ENCODE data around the gene ROBO1.

ROBO1 gene

GRCh38 chr3:79664455-79664854, 103.3 kb downstream of the ROBO1 start:
- no peak for DNase-seq

- no peak for DNase-seq
Observed at GRCh38 chr3:79661896-79662295, 105.9 kb downstream of the ROBO1 start.

GRCh38 chr3:79657076-79657475, 110.7 kb downstream of the ROBO1 start:
- DNase-seq, result no peak

- peak; percentile 45 for DNase-seq
Observed at GRCh38 chr3:79654019-79654418, 113.8 kb downstream of the ROBO1 start.

- peak; percentile 45 for DNase-seq
Observed at GRCh38 chr3:79653266-79653830, 114.5 kb downstream of the ROBO1 start.

GRCh38 chr3:79651536-79652065, 116.2 kb downstream of the ROBO1 start:
- DNase-seq, result peak; percentile 64

- DNase-seq, result no peak
Observed at GRCh38 chr3:79639855-79640254, 127.9 kb downstream of the ROBO1 start.

GRCh38 chr3:79636372-79636771, 131.4 kb downstream of the ROBO1 start:
- no peak for DNase-seq

GRCh38 chr3:79632842-79633241, 135.0 kb downstream of the ROBO1 start:
- no peak for DNase-seq

- no peak for DNase-seq
Observed at GRCh38 chr3:79618883-79619282, 148.9 kb downstream of the ROBO1 start.

- DNase-seq, result no peak
Observed at GRCh38 chr3:79606414-79606813, 161.4 kb downstream of the ROBO1 start.

- no peak for DNase-seq
Observed at GRCh38 chr3:79604681-79605080, 163.1 kb downstream of the ROBO1 start.

GRCh38 chr3:79602385-79602784, 165.4 kb downstream of the ROBO1 start:
- no peak for DNase-seq

- peak; percentile 93 for DNase-seq
Observed at GRCh38 chr3:79598594-79598993, 169.2 kb downstream of the ROBO1 start.

- DNase-seq, result no peak
Observed at GRCh38 chr3:79597709-79598108, 170.1 kb downstream of the ROBO1 start.

GRCh38 chr3:79587150-79587549, 180.6 kb downstream of the ROBO1 start:
- no peak for DNase-seq

- no peak for DNase-seq
Observed at GRCh38 chr3:79586232-79586631, 181.6 kb downstream of the ROBO1 start.

GRCh38 chr3:79572930-79573329, 194.9 kb downstream of the ROBO1 start:
- DNase-seq, result no peak

- DNase-seq, result no peak
Observed at GRCh38 chr3:79568938-79569337, 198.9 kb downstream of the ROBO1 start.

GRCh38 chr3:79564192-79564591, 203.6 kb downstream of the ROBO1 start:
- DNase-seq, result peak; percentile 52

- DNase-seq, result no peak
Observed at GRCh38 chr3:79560698-79561097, 207.1 kb downstream of the ROBO1 start.

- no peak for DNase-seq
Observed at GRCh38 chr3:79558943-79559342, 208.9 kb downstream of the ROBO1 start.

- DNase-seq, result no peak
Observed at GRCh38 chr3:79555655-79556054, 212.1 kb downstream of the ROBO1 start.

- DNase-seq, result no peak
Observed at GRCh38 chr3:79551997-79552396, 215.8 kb downstream of the ROBO1 start.

GRCh38 chr3:79551321-79551892, 216.4 kb downstream of the ROBO1 start:
- no peak for DNase-seq

Data from SHP77 treated with DMSO at 0.1 percent for 48 hours (cell line).